Measurements from ENCODE around the gene RPL29.
"Not testable (repeated sequence)": the region's sequence is repeated elsewhere in the genome, so short reads cannot be mapped to it uniquely, and the experiment has no call there.

RPL29 gene

GRCh38 chr3:51997172-51997571, 1.5 kb upstream of the RPL29 start:
- ATAC-seq: no peak

GRCh38 chr3:51994530-51994929, 1.2 kb downstream of the RPL29 start:
- ATAC-seq: no peak
- no peak for TF ChIP-seq ZNF70 (CRISPR knock-in tag; IDR thresholded peaks at IDR 0.05)
- no peak for TF ChIP-seq CSRNP3 (CRISPR knock-in tag; IDR thresholded peaks at IDR 0.05)
- no peak for TF ChIP-seq SNAI2 (CRISPR knock-in tag; IDR thresholded peaks at IDR 0.05)
- TF ChIP-seq PPARA (CRISPR knock-in tag; IDR thresholded peaks at IDR 0.05; ENCODE audit: borderline replicate concordance): no peak
- no peak for TF ChIP-seq RARB (CRISPR knock-in tag; IDR thresholded peaks at IDR 0.05)
- TF ChIP-seq ZFP3 (CRISPR knock-in tag; IDR thresholded peaks at IDR 0.05): no peak

More at GRCh38 chr3:51997172-51997571, 1.5 kb upstream of the RPL29 start:
- TF ChIP-seq ISL1 (CRISPR knock-in tag; IDR thresholded peaks at IDR 0.05) (no peak), GLIS3 (CRISPR knock-in tag; IDR thresholded peaks at IDR 0.05) (no peak), OSR1 (CRISPR knock-in tag; IDR thresholded peaks at IDR 0.05) (no peak), RARB (CRISPR knock-in tag; IDR thresholded peaks at IDR 0.05) (no peak), POU6F1 (CRISPR knock-in tag; IDR thresholded peaks at IDR 0.05; ENCODE audit: borderline replicate concordance, low read depth) (no peak), ZNF8 (CRISPR knock-in tag; IDR thresholded peaks at IDR 0.05) (no peak), BACH2 (CRISPR knock-in tag; IDR thresholded peaks at IDR 0.05; ENCODE audit: borderline replicate concordance) (no peak)

GRCh38 chr3:51993657-51994056, 2.0 kb downstream of the RPL29 start:
- not testable (repeated sequence) for ATAC-seq

GRCh38 chr3:51992017-51992682, 3.5 kb downstream of the RPL29 start:
- TF ChIP-seq BACH2 (CRISPR knock-in tag; IDR thresholded peaks at IDR 0.05; ENCODE audit: borderline replicate concordance) (no peak), CREB5 (CRISPR knock-in tag; IDR thresholded peaks at IDR 0.05; ENCODE audit: low read depth) (0 out of 2 replicates have a peak, but pooled peaks have one; percentile 37), PATZ1 (CRISPR knock-in tag; IDR thresholded peaks at IDR 0.05; ENCODE audit: borderline replicate concordance) (peak; percentile 12; the same call in 1 of the 2 replicates), CSRNP3 (CRISPR knock-in tag; IDR thresholded peaks at IDR 0.05) (peak; percentile 20; the same call in 1 of the 2 replicates), POU6F1 (CRISPR knock-in tag; IDR thresholded peaks at IDR 0.05; ENCODE audit: borderline replicate concordance, low read depth) (no peak)
- no peak for ATAC-seq

GRCh38 chr3:51990501-51990971, 5.2 kb downstream of the RPL29 start:
- not testable (repeated sequence) for ATAC-seq
